PC-3 (cell line): ENCODE measurements around the gene NLRX1. TPM values are rescaled to one million over a fixed set of nuclear protein-coding genes. Genes with fewer than 3 reads are reported as not detected.
A peak's percentile ranks its signal among the peaks of the same experiment; 100 is the strongest.

Experiments
- ATAC-seq: fragments of 200-7000 bp; cut with Tn5 transposase; 2 replicates; pipeline ENCODE4 v1.9.1; 2020; ENCODE audit warnings: mild to moderate bottlenecking, moderate library complexity
- BruUV-seq: library from RNA; stranded (reverse); fragments of 400-500 nt; replicated peaks from 2 replicates; lab custom pipeline; 2021; lab: Mats Ljungman, UMichigan
- CTCF ChIA-PET: fragments of 300-600 bp; sonication (Branson Sonifier 250); formaldehyde crosslinking; loops from one replicate; lab custom pipeline; 2022; ENCODE audit warnings: antibody characterized with exemption; lab: Charles Lee
- POLR2A ChIA-PET: fragments of 300-600 bp; sonication (Branson Sonifier 250); formaldehyde crosslinking; loops from one replicate; lab custom pipeline; 2022; ENCODE audit warnings: antibody characterized with exemption; ENCODE audit not compliant: unreplicated experiment; lab: Charles Lee
- DNase-seq: peaks from one replicate; pipeline ENCODE4 v3.0.0-alpha.2; 2015
- H2AFZ ChIP-seq: fragments of 300-600 bp; sonication (generic); 2 replicates; pipeline ENCODE4 v1.6.0; 2016; ENCODE audit warnings: antibody characterized with exemption, low read length
- H3F3A ChIP-seq: fragments of 300-600 bp; sonication (generic); one replicate; pipeline ENCODE4 v1.6.0; 2017; ENCODE audit warnings: antibody characterized with exemption, low read length, control low read depth, mild to moderate bottlenecking; ENCODE audit not compliant: unreplicated experiment
- H3K27ac ChIP-seq: fragments of 300-600 bp; sonication (generic); 2 replicates; pipeline ENCODE4 v1.5.1; 2016; ENCODE audit warnings: mild to moderate bottlenecking, low read length
- H3K27me3 ChIP-seq: fragments of 300-600 bp; sonication (generic); 2 replicates; pipeline ENCODE4 v1.6.1; 2016; ENCODE audit warnings: low read length, mixed read lengths
- H3K36me3 ChIP-seq: fragments of 300-600 bp; sonication (generic); 2 replicates; pipeline ENCODE4 v1.6.1; 2016; ENCODE audit warnings: low read depth, mixed run types, low read length, mixed read lengths
- H3K4me1 ChIP-seq: fragments of 300-600 bp; sonication (generic); 2 replicates; pipeline ENCODE4 v1.5.1; 2016; ENCODE audit warnings: low read length; ENCODE audit not compliant: insufficient read depth
- H3K4me2 ChIP-seq: fragments of 300-600 bp; sonication (generic); 2 replicates; pipeline ENCODE4 v1.6.0; 2016; ENCODE audit warnings: low read length
- H3K4me3 ChIP-seq: fragments of 300-600 bp; sonication (generic); 2 replicates; pipeline ENCODE4 v1.5.1; 2016; ENCODE audit warnings: mild to moderate bottlenecking, low read length, mixed read lengths
- H3K79me2 ChIP-seq: fragments of 300-600 bp; sonication (generic); 2 replicates; pipeline ENCODE4 v1.6.1; 2017; ENCODE audit warnings: low read length, mixed read lengths
- H3K9ac ChIP-seq: fragments of 300-600 bp; sonication (generic); 2 replicates; pipeline ENCODE4 v1.6.0; 2016; ENCODE audit warnings: mild to moderate bottlenecking, low read length
- H3K9me2 ChIP-seq: fragments of 300-600 bp; sonication (generic); replicated peaks from 2 replicates; pipeline ENCODE4 v1.6.1; 2016; ENCODE audit warnings: mixed run types, low read length, mixed read lengths
- H3K9me3 ChIP-seq: fragments of 300-600 bp; sonication (generic); 2 replicates; pipeline ENCODE4 v1.6.1; 2016; ENCODE audit warnings: low read length, mixed read lengths
- H4K20me1 ChIP-seq: fragments of 300-600 bp; sonication (generic); 2 replicates; pipeline ENCODE4 v1.6.1; 2016; ENCODE audit warnings: low read length, mixed read lengths
- CTCF ChIP-seq: fragments of 300-600 bp; sonication (generic); conservative IDR thresholded peaks from 2 replicates; pipeline ENCODE4 v1.5.1; 2017; ENCODE audit warnings: antibody characterized with exemption, low read depth, mild to moderate bottlenecking, low read length
- EZH2 ChIP-seq: fragments of 300-600 bp; sonication (generic); IDR thresholded peaks from one replicate; pipeline ENCODE4 v1.6.1; 2017; ENCODE audit warnings: antibody characterized with exemption, mild to moderate bottlenecking, low read length; ENCODE audit not compliant: unreplicated experiment
- EZH2phosphoT487 ChIP-seq: fragments of 300-600 bp; sonication (generic); IDR thresholded peaks from 2 replicates; pipeline ENCODE4 v1.6.1; 2018; ENCODE audit warnings: mild to moderate bottlenecking, antibody characterized with exemption, low read length, borderline replicate concordance
- intact Hi-C: fragments of 100-400 bp; cut with micrococcal nuclease; formaldehyde crosslinking; loops from 2 replicates; pipeline ENCODE4 v1.9.0; 2023
- total RNA-seq: library from RNA; depleted of rRNA; stranded (reverse); fragments of >200 nt; gene quantifications from 2 replicates; pipeline ENCODE4 v1.2.3, GENCODE V29; 2014

Gene NLRX1
- total RNA-seq, 1 experiment from 2014 or later, result 17.2 TPM

GRCh38 chr11:119120639-119121007 lies 47.9 kb upstream of the NLRX1 start:
- Histone ChIP-seq H2AFZ (peak overlapping the region; percentile 93), H3K4me1 (peaks cover 15% of the 10 kb centered on the region), H3K36me3 (peaks cover 10% of the 10 kb centered on the region; the same call in 1 of the 2 replicates), H3K9ac (peak overlapping the region; percentile 85), H3K9me3 (no peaks in the 10 kb centered on the region), H3K4me2 (peak overlapping the region; percentile 95), H3K9me2 (no peaks in the 10 kb centered on the region), H4K20me1 (no peaks in the 10 kb centered on the region), H3K27ac (peak overlapping the region; percentile 35), H3K4me3 (peak overlapping the region; percentile 91), H3K27me3 (no peaks in the 10 kb centered on the region), H3K79me2 (peaks cover 29% of the 10 kb centered on the region), H3F3A (no peaks in the 10 kb centered on the region)
- DNase-seq, result peak; percentile 46
- intact Hi-C loops, result loop anchor here (1.0 to 2.0 kb wide), 2 partner anchors 12 to 20 kb away; partner anchors contain the start of gene DPAGT1
- BruUV-seq, result TSS peak; percentile 93
- TF ChIP-seq EZH2, result no peak
- no peak for TF ChIP-seq EZH2phosphoT487
- no peak for TF ChIP-seq CTCF
- ChIA-PET POLR2A (interaction anchor here (1.3 kb wide), 1 partner anchor 26 kb away, joined by 5 read pairs; no protein-coding TSS in a partner anchor), CTCF (no interaction called here)
- peak; percentile 13 for ATAC-seq

- Histone ChIP-seq H2AFZ (peak within 1 kb of the TSS; percentile 93), H3K4me3 (peak within 1 kb of the TSS; percentile 91), H3F3A (no peaks in the 10 kb centered on the region), H3K9ac (peak within 1 kb of the TSS; percentile 85), H3K4me2 (peak within 1 kb of the TSS; percentile 95), H4K20me1 (no peaks in the 10 kb centered on the region), H3K27ac (peak within 1 kb of the TSS; percentile 35), H3K27me3 (no peaks in the 10 kb centered on the region), H3K4me1 (peaks cover 15% of the 10 kb centered on the region), H3K9me3 (no peaks in the 10 kb centered on the region), H3K79me2 (peaks cover 29% of the 10 kb centered on the region), H3K36me3 (peaks cover 8% of the 10 kb centered on the region; the same call in 1 of the 2 replicates), H3K9me2 (no peaks in the 10 kb centered on the region)
- peak; percentile 100 for DNase-seq
- peak; percentile 96 for ATAC-seq
- no peak for TF ChIP-seq EZH2phosphoT487
- no peak for TF ChIP-seq EZH2
- no peak for TF ChIP-seq CTCF
- intact Hi-C loops, result loop anchor here (1.0 to 2.0 kb wide), 2 partner anchors 13 to 20 kb away; partner anchors contain the start of gene DPAGT1
- no TSS peak for BruUV-seq
- POLR2A ChIA-PET, result interaction anchor here (0.5 to 1.3 kb wide), 7 partner anchors 14 to 195 kb away, joined by 3 to 14 read pairs (median 5); partner anchors contain the start of genes BCL9L, C2CD2L and DPAGT1
- CTCF ChIA-PET, result interaction anchor here (0.6 to 1.1 kb wide), 4 partner anchors 19 to 260 kb away, joined by 3 to 8 read pairs (median 4); partner anchors contain the start of gene DPAGT1
These were observed 47.3 kb upstream of the NLRX1 start, which contains the start of gene HINFP for GRCh38 chr11:119121008-119121810. TSS of gene HINFP (plus strand) at chr11:119121580. CDS start at chr11:119126945, 5,365 bp downstream.
